Effector memory CD4-positive, alpha-beta T cell (primary cell): ENCODE data around the gene OTULIN.

Source experiments
- DNase-seq, 3 donors: peaks; one replicate each; pipeline ENCODE4 v3.0.0-alpha.2; 2020
- H3K27ac ChIP-seq: 2 replicates; pipeline ENCODE4 v1.7.0; 2013; ENCODE audit warnings: mild to moderate bottlenecking, low read length, moderate library complexity; ENCODE audit not compliant: insufficient read depth, poor library complexity, severe bottlenecking
- H3K27me3 ChIP-seq: replicated peaks from 2 replicates; pipeline ENCODE4 v1.7.0; 2013; ENCODE audit warnings: mild to moderate bottlenecking, low read length; ENCODE audit not compliant: insufficient read depth, control insufficient read depth, poor library complexity, severe bottlenecking
- H3K36me3 ChIP-seq: 2 replicates; pipeline ENCODE4 v1.7.0; 2013; ENCODE audit warnings: mild to moderate bottlenecking, low read length, moderate library complexity; ENCODE audit not compliant: control insufficient read depth, insufficient read depth
- H3K4me1 ChIP-seq: 2 replicates; pipeline ENCODE4 v1.7.0; 2013; ENCODE audit warnings: low read length, mild to moderate bottlenecking; ENCODE audit not compliant: control insufficient read depth, insufficient read depth, poor library complexity, severe bottlenecking
- H3K4me3 ChIP-seq: 2 replicates; pipeline ENCODE4 v1.7.0; 2013; ENCODE audit warnings: low read length, low read depth, mild to moderate bottlenecking; ENCODE audit not compliant: insufficient read depth, poor library complexity, severe bottlenecking
- H3K9me3 ChIP-seq: 2 replicates; pipeline ENCODE4 v1.7.0; 2013; ENCODE audit warnings: mild to moderate bottlenecking, low read length, moderate library complexity; ENCODE audit not compliant: control insufficient read depth

OTULIN gene

DNA sequence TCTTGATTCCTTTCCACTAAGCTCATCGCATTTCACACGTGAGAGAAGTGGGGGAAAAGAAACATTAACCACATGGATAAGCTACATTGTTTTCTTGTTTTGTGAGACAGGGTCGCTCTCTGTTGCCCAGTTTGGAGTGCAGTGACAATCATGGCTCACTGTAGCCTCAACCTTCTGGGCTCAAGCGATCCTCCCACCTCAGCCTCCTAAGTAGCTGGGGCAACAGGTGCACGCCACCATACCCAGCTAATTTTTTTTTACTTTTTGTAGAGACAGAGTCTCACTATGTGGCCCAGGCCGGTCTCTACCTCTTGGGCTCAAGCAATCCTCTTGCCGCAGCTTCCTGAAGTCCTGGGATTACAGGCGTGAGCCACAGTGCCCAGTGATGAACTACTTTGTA is 2.8 kb downstream of the OTULIN start:
- Histone ChIP-seq H3K36me3 (no peaks in the 10 kb centered on the region), H3K4me1 (peaks cover 54% of the 10 kb centered on the region), H3K4me3 (peak overlapping the region; percentile 11), H3K9me3 (no peaks in the 10 kb centered on the region), H3K27me3 (no peaks in the 10 kb centered on the region), H3K27ac (no peak overlapping the region)
- DNase-seq, result no peak

- H3K4me3 ChIP-seq, result peak overlapping the region; percentile 11
- no peak for DNase-seq
- H3K27ac ChIP-seq, result no peak overlapping the region
- H3K4me1 ChIP-seq, result peaks cover 56% of the 10 kb centered on the region
- H3K36me3 ChIP-seq, result no peaks in the 10 kb centered on the region
- no peaks in the 10 kb centered on the region for H3K9me3 ChIP-seq
- no peaks in the 10 kb centered on the region for H3K27me3 ChIP-seq
Measured at GRCh38 chr5:14667770-14668169, 3.3 kb downstream of the OTULIN start.

DNA sequence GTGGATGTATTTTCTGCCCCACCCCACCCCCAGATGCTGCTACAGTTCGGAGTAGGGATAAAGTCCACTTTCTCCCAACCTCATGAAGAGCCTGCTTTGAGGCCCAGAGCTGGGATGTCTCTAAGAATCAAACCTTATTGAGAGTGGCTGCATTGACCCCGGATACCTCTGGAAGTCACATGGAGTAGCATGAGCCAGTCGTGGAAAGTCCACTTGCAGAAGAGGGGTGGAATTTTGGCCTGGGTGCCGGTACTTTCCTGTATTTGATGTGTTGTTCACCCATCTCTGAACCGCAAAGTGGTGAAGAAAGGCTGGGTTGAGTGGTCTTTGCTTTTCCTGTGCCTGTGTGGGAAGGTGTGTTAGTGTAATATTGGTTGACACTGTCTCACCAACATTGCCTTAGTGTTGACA is 3.7 kb downstream of the OTULIN start:
- Histone ChIP-seq H3K4me1 (peaks cover 55% of the 10 kb centered on the region), H3K9me3 (no peaks in the 10 kb centered on the region), H3K36me3 (no peaks in the 10 kb centered on the region), H3K27me3 (no peaks in the 10 kb centered on the region), H3K4me3 (peak overlapping the region; percentile 11), H3K27ac (no peak overlapping the region)
- peak in 1 of 3 donors; percentile 32 for DNase-seq

DNA sequence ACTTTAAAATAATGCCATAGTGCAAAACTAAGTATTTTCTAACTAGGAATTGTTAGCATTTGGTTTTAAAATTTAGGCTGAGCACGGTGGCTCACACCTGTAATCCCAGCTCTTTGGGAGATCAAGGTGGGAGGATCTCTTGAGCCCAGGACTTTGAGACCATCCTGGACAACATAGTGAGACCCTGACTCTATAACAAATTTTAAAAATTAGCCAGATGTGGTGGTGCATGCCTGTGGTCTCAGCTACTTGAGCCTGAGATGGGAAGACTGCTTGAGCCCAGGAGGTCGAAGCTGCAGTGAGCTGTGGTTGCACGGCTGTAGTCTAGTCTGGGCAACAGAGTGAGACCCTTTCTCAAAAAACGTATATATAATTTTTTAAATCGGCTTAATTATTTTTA is 4.9 kb downstream of the OTULIN start:
- Histone ChIP-seq H3K36me3 (no peaks in the 10 kb centered on the region), H3K9me3 (no peaks in the 10 kb centered on the region), H3K27ac (no peak overlapping the region), H3K4me3 (no peak overlapping the region), H3K4me1 (peaks cover 53% of the 10 kb centered on the region), H3K27me3 (no peaks in the 10 kb centered on the region)
- no peak for DNase-seq

GRCh38 chr5:14669975-14670374 is 5.5 kb downstream of the OTULIN start:
- no peaks in the 10 kb centered on the region for H3K27me3 ChIP-seq
- H3K4me1 ChIP-seq, result peaks cover 54% of the 10 kb centered on the region
- no peak overlapping the region for H3K27ac ChIP-seq
- H3K36me3 ChIP-seq, result no peaks in the 10 kb centered on the region
- no peak overlapping the region for H3K4me3 ChIP-seq
- no peaks in the 10 kb centered on the region for H3K9me3 ChIP-seq
- no peak for DNase-seq

GRCh38 chr5:14671414-14671813 is 6.9 kb downstream of the OTULIN start:
- Histone ChIP-seq H3K4me1 (peaks cover 57% of the 10 kb centered on the region), H3K27me3 (no peaks in the 10 kb centered on the region)

GRCh38 chr5:14672082-14672481 is 7.6 kb downstream of the OTULIN start:
- Histone ChIP-seq H3K36me3 (no peaks in the 10 kb centered on the region), H3K4me3 (no peak overlapping the region), H3K27ac (peak overlapping the region; percentile 58), H3K4me1 (peaks cover 57% of the 10 kb centered on the region), H3K27me3 (no peaks in the 10 kb centered on the region), H3K9me3 (no peaks in the 10 kb centered on the region)
- no peak for DNase-seq

More at GRCh38 chr5:14671414-14671813, 6.9 kb downstream of the OTULIN start:
- no peak overlapping the region for H3K4me3 ChIP-seq
- peak overlapping the region; percentile 58 for H3K27ac ChIP-seq
- H3K9me3 ChIP-seq, result no peaks in the 10 kb centered on the region
- no peak for DNase-seq
- no peaks in the 10 kb centered on the region for H3K36me3 ChIP-seq

DNA sequence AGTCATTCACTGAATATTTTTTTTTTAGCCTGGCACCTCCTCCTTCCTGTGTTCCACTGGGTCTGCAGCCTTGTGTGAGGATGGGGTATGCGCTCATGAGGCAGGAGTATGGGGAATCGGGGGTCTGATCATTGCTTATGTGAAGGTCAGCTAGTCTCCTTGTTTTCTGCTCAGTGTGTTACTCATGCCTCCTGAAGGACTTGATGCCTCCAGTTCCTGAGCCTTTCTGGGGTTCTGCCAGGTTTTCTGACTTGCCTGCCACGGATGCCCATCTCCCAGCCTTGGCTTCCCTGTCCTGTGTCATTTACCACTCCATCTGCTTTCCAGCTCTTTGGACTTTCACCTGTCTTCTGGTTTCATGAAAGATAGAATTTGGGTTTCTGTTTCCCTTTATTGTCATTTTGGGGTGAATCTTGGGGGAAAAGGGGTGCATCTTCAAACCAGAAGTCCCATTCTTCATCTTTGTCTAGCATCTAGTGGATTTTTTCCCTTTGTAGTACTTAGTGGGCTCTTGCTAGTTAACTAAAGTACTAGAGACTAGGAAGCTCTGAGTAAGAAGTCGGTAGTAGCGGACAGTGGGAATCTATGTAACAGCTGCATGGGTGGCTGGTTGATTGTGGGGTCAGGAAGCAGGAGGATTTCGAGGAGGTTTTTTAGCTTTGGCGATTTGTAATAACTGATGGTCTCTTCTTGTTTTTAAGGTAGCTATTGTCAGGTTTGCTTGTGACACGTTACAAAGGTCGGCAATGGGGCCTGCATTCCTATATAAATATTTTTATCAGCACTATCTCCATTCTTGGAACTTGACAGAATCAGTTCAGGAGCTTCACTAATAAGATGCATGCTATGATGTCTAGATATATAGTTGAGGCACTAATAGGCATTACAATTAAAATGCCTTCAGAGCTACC is 8.2 kb downstream of the OTULIN start:
- H3K36me3 ChIP-seq, result peaks cover under 1% of the 10 kb centered on the region
- no peak for DNase-seq
- H3K27me3 ChIP-seq, result no peaks in the 10 kb centered on the region
- no peaks in the 10 kb centered on the region for H3K9me3 ChIP-seq
- peak overlapping the region; percentile 58 for H3K27ac ChIP-seq
- H3K4me3 ChIP-seq, result no peak overlapping the region
- peaks cover 50% of the 10 kb centered on the region for H3K4me1 ChIP-seq

- Histone ChIP-seq H3K4me1 (peaks cover 45% of the 10 kb centered on the region), H3K36me3 (peaks cover 7% of the 10 kb centered on the region), H3K27ac (no peak overlapping the region), H3K9me3 (no peaks in the 10 kb centered on the region), H3K4me3 (no peak overlapping the region), H3K27me3 (no peaks in the 10 kb centered on the region)
- DNase-seq, result no peak
Measured at GRCh38 chr5:14673443-14673842, 8.9 kb downstream of the OTULIN start.

DNA sequence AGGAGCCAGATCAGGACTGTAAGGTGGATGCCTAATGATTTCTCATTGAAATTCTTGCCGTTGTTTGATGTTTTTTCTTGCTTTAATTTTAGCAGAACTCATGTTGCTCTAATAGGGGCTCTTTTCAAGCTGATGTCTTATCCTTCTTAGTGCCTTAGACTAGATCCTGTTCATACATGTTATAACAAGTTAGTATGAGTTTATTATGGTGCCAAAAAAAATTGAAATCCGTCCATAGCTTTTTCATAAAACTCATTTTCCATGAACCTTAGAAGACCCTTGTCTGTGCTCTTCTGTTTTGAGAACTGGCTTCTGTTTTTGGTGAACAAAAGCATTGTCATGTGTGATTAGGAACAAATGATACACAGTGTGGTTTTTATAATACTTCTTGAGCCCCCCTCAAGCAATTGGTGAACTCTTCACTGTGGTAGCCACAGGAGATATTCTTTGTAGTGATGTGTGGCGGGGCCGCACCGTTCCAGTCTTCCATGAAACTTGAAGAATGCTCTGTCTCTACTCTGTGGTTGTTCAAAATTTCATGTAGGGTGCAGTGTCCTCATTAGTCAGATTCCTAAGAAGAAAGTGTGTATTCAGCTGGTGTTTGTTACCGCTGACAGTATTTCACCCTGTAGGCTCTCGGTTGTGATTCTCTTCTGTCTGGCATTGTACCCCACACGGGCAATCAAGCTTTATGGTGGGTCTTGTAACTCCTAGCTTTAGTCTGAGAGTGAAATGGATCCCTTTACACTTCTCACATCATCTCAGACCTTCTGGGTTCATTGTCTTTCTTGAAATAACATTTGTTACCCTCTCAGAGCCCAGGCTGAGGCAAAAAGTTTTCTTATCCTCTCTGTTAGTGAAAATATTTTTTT is 10.7 kb downstream of the OTULIN start:
- no peaks in the 10 kb centered on the region for H3K9me3 ChIP-seq
- peaks cover 45% of the 10 kb centered on the region for H3K4me1 ChIP-seq
- H3K27me3 ChIP-seq, result no peaks in the 10 kb centered on the region
- no peak for DNase-seq
- H3K36me3 ChIP-seq, result peaks cover 14% of the 10 kb centered on the region
- peak overlapping the region; percentile 22 for H3K4me3 ChIP-seq
- peak overlapping the region; percentile 53 for H3K27ac ChIP-seq
